HG02938 (cell line): ENCODE measurements around the gene JAKMIP2.
"Not testable (repeated sequence)": the region's sequence is repeated elsewhere in the genome, so short reads cannot be mapped to it uniquely, and the experiment has no call there.

Experiments
- ATAC-seq: cut with Tn5 transposase; IDR thresholded peaks from one replicate; pipeline ENCODE4 v1.9.1; 2021; ENCODE audit warnings: mild to moderate bottlenecking, moderate library complexity; ENCODE audit not compliant: unreplicated experiment

JAKMIP2 gene

DNA sequence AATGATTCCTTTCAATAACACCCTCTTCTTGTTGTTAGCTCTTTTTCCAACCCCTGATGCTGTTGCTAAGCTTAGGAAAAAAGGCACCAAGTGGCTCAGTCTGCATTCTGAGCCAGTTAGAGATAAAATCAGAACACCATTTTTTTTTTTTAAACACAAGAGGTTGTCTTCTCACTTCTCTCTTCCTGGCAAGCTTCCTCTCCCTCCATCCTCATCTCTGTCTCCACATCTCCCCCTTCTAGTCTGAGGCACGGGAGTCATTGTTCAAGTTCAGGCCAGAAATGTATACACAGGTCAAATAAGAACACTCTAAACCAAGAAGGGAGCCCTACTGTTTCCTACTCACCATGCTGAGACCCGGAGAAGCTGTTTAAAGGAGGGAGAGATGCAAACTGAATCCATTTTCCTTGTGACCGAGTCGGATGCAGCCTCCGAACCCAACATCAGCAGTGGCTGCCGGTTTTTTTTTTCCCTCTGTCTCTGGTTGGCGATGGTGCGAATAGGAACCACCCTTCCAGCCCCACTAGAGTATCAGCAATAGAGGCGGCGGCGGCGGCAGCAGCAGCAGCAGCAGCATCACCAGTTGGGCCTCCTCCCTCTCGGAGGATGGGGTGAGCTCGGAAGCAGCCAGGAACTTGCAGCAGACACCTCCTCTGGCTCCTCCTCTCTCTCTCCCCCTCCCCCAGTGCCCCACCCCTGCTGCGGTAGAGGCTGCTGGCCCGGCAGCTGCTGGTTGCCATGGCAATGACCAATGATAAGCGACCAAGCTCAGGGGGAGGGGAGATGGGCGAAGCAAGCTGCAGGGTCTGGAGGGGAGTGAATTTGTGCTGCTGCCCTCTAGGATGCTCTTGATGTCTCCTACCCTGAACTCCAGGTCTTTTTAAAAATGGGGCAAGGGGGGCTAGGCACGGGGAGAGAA is at the start of gene JAKMIP2:
Gene JAKMIP2 (minus strand): TSS at position 619 of the 919 bp plus-strand sequence. CDS start 110,922 bp downstream, outside the sequence.
- ATAC-seq = peak; percentile 92

- no peak for ATAC-seq
Observed at GRCh38 chr5:147831465-147831864, 48.9 kb upstream of the JAKMIP2 start, which contains the start of gene SPINK1. Gene SPINK1, minus strand, starts transcription at chr5:147831671. Its CDS starts 94 bp downstream, at chr5:147831577.

- no peak for ATAC-seq
Observed at GRCh38 chr5:147830035-147830434, 47.5 kb upstream of the JAKMIP2 start.

- ATAC-seq = not testable (repeated sequence)
Observed at GRCh38 chr5:147827017-147827416, 44.5 kb upstream of the JAKMIP2 start.

DNA sequence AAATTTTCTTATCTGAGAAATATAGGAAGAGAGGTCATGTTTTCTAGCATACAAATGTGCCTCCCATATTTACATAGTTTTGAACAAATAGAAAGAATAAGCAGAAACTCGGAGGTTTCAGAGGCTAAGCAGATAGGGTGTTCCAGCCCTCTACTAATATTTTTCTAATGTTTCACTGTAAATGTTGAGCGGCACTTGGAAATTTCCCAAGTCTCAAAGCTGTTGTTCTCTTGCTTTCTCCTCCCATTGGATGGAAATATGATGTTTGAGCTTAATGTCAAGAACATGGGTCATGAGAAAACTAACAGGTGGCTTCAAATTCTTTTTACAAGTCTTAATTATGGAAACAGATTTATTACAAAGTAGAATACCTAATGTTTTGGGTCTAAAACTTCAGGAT is 43.8 kb upstream of the JAKMIP2 start:
- no peak for ATAC-seq

GRCh38 chr5:147822686-147823491 is 40.4 kb upstream of the JAKMIP2 start:
- peak; percentile 96 for ATAC-seq

DNA sequence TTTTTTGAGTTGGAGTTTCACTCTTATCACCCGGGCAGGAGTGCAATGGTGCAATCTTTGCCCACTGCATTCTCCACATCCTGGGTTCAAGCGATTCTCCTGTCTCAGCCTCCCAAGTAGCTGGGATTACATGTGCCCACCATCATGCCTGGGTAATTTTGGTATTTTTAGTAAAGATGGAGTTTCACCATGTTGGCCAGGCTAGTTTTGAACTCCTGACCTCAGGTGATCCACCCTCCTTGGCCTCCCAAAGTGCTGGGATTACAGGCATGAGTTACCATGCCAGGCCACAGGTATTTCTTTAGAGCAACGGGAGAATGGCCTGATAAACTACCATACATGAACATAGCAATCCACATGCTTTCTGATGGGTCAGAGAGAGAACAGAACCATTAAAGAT is 39.7 kb upstream of the JAKMIP2 start:
- ATAC-seq = not testable (repeated sequence)

DNA sequence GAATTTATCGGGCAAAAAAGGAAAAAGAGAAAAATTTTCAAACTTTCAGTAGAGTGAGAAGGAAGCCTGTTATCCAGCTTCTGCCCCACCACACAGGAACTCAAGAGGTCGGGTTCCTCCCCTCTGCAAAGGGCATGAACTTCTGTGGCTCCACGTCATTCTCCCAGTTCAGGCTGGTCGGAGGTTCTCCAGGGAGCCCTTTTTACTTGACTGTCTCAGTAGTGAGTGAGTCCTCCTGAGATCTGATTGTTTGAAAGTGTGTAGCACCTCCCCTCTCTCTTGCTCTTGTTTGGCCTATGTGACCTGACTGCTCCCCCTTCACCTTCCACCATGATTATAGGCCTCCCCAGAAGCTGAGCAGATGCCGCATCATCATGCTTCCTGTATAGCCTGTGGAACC is 39.2 kb upstream of the JAKMIP2 start:
- no peak for ATAC-seq

GRCh38 chr5:147819261-147819770 is 36.8 kb upstream of the JAKMIP2 start:
- ATAC-seq = no peak

DNA sequence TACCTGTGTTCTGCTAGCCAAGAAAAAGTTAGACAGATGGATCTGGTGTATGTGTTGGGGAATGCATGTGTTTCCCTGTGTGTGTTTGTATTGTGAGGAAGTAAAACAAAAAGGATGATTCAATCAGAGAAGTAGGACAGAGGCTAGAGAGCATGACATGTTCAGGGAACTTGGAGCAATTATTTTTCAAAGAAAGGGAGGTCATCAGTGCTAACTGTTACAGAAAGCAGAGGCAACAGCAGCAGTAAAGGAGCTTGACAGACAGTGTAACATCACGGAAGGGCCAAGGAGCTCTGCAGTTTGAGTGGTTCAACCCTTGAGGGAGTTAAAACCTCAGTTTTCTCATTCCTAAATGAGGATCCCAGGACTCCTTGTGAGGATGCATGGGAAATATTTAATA is 35.8 kb upstream of the JAKMIP2 start:
- no peak for ATAC-seq

DNA sequence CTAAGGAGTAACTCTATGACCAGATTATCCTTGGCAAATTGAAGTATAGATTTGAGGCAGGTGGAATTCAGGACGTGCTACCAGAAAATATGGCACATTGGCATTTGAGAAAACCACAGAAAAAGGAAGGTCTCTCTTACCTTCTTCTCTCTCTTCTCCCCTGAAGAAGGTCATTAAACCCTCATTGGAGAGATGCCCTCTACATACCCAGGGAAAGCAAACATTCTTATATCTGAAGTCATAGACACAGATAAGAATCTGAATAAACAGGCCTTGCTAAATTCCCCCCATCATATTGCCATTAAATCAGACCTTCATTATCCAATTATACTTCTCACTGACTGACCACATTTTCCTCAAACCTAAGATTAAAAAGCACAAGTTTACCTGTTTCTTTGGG is 31.2 kb upstream of the JAKMIP2 start:
- ATAC-seq = no peak

DNA sequence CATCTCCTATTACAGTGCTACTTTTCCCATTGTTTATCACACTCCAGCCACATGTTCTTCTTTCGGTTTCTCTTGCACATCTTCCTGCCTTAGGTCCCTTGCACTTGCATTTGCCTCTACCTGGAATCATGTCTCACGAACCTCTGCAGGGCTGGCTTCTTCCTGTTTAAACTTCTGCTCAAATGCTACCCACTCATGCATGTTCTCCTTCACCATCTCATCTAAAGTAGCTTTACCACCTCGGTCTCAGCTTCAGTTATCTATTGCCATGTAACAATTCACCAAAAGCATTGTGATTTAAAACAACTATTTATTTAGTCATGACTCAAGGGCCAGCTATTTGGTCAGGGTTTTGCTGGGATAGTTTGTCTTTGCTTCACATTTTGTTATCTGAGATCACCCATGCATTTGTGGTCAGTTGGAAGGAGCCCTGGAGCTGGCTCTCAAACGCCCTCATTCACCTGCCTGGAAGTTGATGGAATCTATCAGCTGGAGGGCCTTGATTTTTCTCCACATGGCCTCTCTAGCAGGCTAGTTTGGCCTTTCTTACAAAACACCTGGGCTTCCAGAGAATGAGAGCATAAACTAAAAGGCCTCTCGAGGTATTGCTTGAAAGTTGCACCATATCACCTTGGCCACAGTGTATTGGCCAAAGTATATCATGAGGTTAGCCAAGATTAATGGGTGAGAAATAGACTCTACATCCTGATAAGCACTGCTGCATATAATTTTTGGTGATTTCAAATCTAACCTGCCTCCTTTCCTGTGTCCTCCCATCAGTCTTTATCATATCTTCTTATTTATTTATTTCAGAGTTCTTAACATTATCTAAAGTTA is 27.5 kb upstream of the JAKMIP2 start:
- ATAC-seq = no peak

DNA sequence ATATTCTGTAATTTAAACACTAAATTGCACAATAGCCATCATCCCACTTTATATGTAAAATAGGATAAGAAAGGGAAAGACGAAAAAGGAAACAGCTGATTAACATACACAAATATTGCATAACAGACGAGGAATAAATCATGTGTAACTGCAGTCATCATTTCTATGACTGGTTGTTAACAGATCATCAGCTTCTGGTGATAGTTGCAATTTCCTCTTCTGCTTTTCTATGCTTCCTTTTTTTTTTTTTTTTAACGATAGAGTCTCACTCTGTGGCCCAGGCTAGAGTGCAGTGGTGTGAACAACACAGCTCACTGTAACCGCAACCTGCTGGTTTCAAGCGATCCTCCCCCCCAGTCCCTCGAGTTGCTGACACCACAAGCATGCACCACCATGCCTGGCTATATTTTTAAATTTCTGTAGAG is 22.5 kb upstream of the JAKMIP2 start:
- peak; percentile 84 for ATAC-seq

DNA sequence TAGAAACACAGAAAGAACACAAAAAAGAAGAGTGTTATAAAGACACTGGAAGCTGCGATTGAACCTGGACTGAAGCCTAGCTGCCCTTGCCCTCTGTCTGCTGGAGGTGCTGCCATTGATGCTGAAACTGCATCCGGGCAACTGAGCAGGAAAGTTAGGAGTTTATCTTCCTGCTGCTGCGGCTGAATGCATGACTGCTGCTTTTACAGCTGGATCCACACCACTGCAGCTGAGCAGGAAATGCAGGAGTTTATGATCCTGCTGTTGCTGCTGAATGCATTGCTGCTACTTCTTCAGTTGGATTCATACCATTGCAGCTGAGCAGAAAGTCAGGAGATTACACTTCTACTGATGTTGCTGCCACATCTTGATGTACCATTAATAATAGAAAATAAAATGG is 21.8 kb upstream of the JAKMIP2 start:
- ATAC-seq = no peak

- ATAC-seq = no peak
Observed at GRCh38 chr5:147803926-147804325, 21.4 kb upstream of the JAKMIP2 start.

DNA sequence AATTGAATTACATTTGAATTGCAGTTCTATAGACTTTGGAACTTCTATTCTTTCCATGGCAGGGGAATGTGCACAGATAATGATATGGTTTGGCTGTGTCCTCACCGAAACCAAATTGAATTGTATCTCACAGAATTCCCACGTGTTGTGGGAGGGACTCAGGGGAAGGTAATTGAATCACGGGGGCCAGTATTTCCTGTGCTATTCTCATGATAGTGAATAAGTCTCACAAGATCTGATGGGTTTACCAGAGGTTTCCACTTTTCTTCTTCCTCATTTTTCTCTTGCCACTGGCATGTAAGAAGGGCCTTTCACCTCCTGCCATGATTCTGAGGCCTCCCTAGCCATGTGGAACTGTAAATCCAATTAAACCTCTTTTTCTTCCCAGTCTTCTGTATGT is 20.6 kb upstream of the JAKMIP2 start:
- ATAC-seq = not testable (repeated sequence)

GRCh38 chr5:147801461-147801860 is 18.9 kb upstream of the JAKMIP2 start:
- no peak for ATAC-seq

GRCh38 chr5:147800491-147800890 is 18.0 kb upstream of the JAKMIP2 start:
- no peak for ATAC-seq

DNA sequence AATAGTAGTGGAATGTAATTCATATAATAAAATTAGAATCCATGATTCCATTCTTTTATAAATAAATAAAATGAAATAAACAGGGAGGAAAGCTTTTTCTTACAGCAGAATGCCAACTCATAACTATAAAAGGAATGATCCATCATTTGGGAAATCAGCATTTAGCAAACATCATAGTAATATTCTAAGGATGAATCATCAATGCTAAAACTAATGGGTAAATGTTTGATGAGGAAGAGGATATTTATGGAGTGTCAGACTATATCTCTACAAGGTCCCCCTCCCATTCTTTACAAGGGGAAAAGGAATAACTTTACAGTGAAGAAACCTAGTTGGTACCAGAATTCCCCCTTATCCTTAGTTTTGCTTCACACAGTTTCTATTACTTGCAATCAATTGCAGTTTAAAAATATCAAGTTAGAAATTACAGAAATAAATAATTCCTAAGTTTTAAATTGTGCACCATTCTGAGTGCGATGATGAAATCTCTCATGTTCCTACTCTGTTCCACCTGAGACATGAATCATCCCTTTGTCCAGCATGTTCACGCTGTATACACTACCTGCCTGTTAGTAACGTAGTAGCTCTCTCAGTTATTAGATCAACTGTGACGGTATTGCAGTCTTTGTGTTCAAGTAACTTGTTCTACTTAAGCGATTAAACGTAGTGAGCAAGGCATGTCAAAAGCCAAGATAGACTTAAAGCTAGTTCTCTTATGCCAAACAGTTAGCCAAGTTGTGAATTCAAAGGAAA is 14.2 kb upstream of the JAKMIP2 start:
- ATAC-seq = no peak

DNA sequence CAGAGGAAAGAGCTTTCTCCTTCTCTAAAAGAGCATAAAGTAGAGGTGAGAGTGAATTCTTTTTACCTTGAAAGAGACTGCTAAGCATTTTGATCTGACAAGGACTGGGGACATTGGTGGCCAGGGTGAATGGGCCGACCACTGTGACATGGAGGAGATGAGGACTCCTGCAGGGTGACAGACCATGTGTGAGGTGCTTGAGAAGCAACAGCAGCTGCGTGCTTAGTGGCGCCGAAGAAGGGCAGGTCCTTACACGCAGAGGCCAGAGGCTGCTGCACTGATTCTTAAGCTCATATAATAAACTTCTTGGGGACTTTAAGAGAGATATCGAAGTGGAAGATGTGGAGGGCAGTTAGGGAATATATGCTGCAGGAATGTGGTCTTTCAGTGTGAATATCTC is 8.7 kb upstream of the JAKMIP2 start:
- no peak for ATAC-seq
